ENCODE data around the gene TUBE1.

DNA sequence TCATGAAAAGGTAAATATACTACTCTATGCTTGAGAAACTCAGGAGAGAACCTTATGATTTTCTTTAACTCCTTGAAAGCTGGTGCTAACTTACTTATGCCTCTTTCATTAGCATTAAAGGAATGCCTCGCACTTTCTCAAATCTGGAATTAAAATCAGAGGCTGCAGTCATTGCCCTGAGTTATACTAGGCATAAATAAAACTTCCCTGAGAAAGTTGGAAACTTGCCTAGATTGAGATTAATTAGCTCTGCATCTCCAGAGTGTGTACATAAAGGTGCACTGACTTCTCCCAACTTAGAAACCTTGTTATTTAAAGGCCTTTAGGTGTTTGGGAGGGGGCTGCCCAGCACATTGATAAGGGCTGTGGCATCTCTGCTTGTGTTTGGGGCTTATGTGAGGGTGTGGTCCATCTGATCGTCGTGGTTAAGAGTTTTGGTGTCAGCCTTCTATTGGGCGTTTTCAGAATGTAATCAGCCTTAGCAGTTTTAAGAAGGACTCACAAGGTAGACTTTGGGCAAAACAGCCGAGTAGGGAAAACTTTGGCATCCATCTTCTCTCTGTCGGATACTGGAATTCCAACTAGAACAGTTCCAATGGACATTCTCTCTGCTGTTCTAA, 65.5 kb downstream of the TUBE1 start:
- TF ChIP-seq POLR2A (IDR thresholded peaks at IDR 0.05; ENCODE audit: low read depth, low read length) (no peak), GATA2 (IDR thresholded peaks at IDR 0.05; ENCODE audit: insufficient read depth, insufficient read length, low read depth, low read length) (no peak)
- TF ChIP-seq, protein P1, sequence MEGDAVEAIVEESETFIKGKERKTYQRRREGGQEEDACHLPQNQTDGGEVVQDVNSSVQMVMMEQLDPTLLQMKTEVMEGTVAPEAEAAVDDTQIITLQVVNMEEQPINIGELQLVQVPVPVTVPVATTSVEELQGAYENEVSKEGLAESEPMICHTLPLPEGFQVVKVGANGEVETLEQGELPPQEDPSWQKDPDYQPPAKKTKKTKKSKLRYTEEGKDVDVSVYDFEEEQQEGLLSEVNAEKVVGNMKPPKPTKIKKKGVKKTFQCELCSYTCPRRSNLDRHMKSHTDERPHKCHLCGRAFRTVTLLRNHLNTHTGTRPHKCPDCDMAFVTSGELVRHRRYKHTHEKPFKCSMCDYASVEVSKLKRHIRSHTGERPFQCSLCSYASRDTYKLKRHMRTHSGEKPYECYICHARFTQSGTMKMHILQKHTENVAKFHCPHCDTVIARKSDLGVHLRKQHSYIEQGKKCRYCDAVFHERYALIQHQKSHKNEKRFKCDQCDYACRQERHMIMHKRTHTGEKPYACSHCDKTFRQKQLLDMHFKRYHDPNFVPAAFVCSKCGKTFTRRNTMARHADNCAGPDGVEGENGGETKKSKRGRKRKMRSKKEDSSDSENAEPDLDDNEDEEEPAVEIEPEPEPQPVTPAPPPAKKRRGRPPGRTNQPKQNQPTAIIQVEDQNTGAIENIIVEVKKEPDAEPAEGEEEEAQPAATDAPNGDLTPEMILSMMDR (IDR thresholded peaks at IDR 0.05; ENCODE audit: extremely low read depth in 1 of 2, insufficient read depth in 1 of 2, low read depth in 1 of 2, low read length in 2 of 2): no peak

Measured in endothelial cell of umbilical vein (primary cell).